Cardiac fibroblast (primary cell): Measurements from ENCODE around the gene PRM2.

Experiments used
- DNase-seq, 2 donors: peaks; one replicate each; pipeline versions ENCODE4 v3.0.0 to v3.0.0-alpha.2; 2010; ENCODE audit warnings: low read depth in 2 of 2
- H3K4me3 ChIP-seq, 2 donors: replicated peaks in 1 of 2; 1 replicate in 1 of 2; 2 replicates in 1 of 2; pipeline ENCODE4 v1.5.1; 2011; ENCODE audit warnings: low read depth in 2 of 2, low read length in 2 of 2, mild to moderate bottlenecking in 2 of 2, moderate library complexity in 1 of 2
- CTCF ChIP-seq: IDR thresholded peaks from one replicate; pipeline ENCODE4 v1.5.1; 2011; ENCODE audit warnings: low read depth, mild to moderate bottlenecking, low read length, inconsistent platforms

PRM2 gene

GRCh38 chr16:11274964-11275363 lies 1.3 kb downstream of the PRM2 start:
- H3K4me3 ChIP-seq = no peak overlapping the region
- TF ChIP-seq CTCF = no peak
- DNase-seq = no peak

- no peak for DNase-seq
- TF ChIP-seq CTCF = no peak
Measured at GRCh38 chr16:11273721-11274324, 2.5 kb downstream of the PRM2 start.

GRCh38 chr16:11272921-11273720 lies 3.2 kb downstream of the PRM2 start, which contains the start of gene PRM3:
PRM3 (minus strand) TSS chr16:11273629; CDS start chr16:11273595, 34 bp downstream.
- no peak within 1 kb of the TSS for H3K4me3 ChIP-seq
- DNase-seq = no peak
- TF ChIP-seq CTCF = no peak

More at GRCh38 chr16:11273721-11274324, 2.5 kb downstream of the PRM2 start:
- H3K4me3 ChIP-seq = no peak overlapping the region

GRCh38 chr16:11272484-11272883 lies 3.8 kb downstream of the PRM2 start:
- no peak for DNase-seq
- no peak overlapping the region for H3K4me3 ChIP-seq
- TF ChIP-seq CTCF = no peak

- H3K4me3 ChIP-seq = no peak overlapping the region
- TF ChIP-seq CTCF = no peak
- DNase-seq = no peak
Measured at GRCh38 chr16:11271610-11272009, 4.7 kb downstream of the PRM2 start.

- no peak for TF ChIP-seq CTCF
- no peak overlapping the region for H3K4me3 ChIP-seq
- no peak for DNase-seq
Measured at GRCh38 chr16:11270602-11271162, 5.6 kb downstream of the PRM2 start.
